GF-D8 (cell line): ENCODE results near the gene YJU2.
"Not testable (repeated sequence)": the region's sequence is repeated elsewhere in the genome, so short reads cannot be mapped to it uniquely, and the experiment has no call there.

Experiments
- DNase-seq: peaks from one replicate; lab custom pipeline; 2025; lab: John Stamatoyannopoulos, UW

The YJU2 gene

DNA sequence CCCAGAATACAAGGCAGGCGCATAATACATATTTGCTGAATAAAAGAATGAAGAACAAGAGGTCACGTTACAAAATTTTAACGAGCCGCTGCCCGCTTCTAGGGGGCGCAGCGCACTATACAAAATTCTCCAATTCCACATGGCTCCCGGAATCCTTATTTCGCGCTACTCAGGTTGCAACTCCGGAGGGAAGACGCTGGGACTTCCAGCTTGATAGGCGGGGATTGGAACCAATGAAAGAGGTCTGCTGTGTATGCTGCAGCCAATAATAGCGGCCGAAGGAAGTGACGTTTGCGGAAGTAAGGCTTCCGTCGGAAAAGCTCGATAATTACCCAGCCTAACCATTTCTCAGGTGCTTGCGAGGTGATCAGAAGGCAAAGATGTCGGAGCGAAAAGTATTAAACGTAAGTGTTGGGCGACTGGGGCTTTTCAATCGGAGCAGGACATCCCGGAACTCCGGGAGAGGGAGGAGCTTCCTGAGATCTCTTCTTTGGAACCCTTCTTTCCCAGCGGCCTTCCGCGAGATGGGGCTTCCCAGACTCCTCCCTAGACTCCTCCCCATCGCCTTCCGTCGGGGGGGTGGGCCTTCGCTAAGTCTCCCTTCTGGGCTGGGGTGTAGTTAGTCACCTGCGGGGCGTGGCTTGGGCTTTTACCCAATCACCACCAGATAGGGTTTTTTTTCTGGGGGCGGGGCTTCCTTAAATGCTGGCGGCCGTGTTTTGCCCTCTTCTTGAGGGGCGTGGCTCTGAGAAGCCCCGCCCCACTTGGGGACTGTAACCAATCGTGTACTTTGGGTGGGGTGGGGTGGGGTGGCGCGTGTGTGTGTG lies at the start of gene YJU2:
Gene YJU2, plus strand, starts transcription at position 314 of the 827 bp plus-strand sequence. Its CDS starts 67 bp downstream, at position 381.
- DNase-seq: peak; percentile 96

DNA sequence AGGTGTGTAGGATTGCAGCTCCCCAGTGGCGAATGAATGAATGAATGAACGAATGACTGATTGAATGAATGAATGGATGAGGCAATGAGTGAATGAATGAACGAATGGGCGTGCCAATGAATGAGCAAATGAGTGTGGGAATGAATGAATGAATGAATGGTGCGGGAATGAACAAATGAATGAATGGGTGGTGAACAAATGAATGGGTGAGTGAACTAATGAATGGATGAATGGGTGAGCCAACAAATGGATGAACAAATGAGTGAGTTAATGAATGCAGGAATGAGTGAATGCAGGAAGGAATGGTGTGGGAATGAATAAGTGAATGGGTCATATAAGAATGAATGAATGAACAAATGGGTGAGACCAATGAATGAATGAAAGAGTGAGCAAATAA lies 49.7 kb upstream of the YJU2 start:
- DNase-seq: no peak

DNA sequence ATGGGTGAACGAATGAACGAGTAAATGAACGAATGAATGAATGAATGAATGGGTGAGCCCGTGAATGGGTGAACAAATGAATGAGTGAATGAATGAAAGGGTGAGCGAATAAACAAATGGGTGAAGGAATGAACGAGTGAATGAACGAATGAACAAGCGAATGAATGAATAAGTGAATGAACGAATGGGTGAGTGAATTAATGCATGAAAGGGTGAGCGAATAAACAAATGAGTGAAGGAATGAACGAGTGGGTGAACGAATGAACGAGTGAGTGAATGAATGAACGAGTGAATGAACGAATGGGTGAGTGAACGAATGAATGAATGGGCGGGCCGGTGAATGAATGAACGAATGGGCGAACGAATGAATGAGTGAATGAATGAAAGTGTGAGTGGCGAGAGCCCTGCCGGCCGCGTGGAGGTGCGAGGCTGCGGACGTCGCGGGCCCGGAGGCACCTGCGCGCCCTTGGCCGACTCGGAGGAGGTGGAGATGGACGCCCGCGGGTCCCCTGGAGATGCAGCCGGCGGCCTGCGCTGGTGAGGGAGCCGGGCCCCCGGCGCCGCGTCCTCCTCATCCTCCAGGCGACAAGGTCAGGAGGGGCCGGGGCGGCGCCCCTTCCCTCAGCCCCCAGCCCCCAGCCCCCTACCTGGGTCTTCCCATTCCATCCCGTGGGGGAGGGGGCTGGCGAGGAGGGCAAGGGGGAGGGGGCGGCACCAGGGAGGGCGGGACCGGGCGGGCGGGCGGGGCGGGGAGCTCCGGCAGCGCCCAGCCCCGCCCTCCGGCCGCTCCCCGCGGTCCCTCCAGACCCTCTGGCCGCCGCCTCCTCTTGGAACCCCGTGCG lies 49.0 kb upstream of the YJU2 start:
- DNase-seq: no peak

DNA sequence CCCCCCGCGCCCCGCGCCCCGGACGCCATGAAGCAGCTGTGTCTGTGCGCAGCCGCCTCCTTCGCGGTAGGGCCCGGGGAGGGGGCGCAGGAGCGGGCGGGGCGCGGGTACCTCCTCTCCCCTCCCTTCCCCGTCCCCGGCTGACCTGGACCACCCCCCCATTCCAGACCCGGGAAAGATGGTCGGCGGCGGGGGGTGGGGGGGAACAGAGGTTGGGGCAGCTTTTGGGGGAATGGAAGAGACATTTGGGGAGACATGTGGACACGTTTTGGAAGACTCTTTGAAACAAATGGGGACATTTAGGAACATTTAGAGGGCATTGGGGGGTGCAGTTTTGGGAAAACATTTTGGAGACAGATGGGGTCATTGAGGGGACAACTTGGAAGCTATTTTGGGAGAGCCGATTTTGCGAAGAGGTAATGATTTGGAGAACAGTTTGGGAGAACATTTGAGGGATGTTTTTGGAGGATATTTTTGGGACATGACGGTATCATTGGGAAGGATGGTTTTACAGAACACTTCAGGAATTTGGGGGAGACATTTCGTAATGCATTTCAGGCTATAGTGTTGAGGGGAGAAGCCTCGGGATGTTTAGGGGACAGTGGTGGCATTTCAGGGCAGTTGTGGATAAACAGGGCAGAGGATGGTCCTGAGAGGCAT lies 48.3 kb upstream of the YJU2 start:
- DNase-seq: no peak

DNA sequence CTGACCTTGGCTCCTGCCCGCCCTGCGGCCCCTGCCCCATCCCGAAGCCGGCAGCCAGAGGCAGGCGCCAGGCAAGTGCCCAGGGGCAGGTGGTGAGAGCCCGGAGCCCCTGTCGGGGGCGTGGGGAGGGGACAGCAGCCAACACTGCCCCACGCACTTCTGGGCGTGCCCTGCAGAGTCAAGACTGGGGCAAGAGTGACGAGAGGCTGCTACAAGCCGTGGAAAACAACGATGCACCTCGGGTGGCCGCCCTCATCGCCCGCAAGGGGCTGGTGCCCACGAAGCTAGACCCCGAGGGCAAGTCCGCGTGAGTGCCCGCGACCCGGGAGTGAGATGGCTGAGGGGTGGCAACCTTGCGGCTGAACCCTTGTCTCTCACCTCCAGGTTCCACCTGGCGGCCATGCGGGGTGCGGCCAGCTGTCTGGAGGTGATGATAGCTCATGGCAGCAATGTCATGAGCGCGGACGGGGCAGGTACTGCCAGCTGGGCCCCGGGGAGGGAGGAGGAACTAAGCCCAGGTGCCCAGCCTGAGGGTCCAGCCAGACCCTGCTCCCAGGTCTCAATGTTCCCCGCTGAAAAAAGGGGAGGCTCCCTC lies 47.1 kb upstream of the YJU2 start:
- DNase-seq: no peak

DNA sequence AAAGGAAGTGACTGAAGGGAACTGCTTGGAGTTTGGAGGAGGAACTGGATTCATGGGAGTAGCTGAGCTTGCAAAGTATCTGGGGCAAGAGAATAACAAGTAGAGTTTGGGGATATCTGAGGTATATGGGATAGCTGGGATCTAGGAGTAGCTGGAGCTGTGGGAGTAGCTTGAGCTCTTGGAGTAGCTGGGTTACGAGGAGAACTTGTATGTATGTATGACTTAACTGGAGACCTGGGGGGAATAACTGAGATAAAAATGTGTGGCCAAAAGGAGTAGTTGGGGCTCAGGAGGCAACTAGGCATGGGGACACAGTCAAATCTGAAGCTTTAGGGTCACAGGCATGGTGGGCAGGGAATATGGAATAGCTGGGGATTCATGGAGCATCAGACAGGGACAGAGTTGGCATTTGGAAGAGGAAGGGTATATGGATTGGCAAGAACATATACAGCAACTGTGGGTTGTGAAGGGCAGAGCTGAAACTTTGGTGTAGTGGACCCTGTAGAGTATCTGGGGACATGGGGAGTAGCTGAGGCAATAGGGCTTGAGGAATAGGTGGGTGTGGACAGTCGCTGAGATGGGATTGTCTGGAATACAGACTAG lies 45.8 kb upstream of the YJU2 start:
- no peak for DNase-seq

DNA sequence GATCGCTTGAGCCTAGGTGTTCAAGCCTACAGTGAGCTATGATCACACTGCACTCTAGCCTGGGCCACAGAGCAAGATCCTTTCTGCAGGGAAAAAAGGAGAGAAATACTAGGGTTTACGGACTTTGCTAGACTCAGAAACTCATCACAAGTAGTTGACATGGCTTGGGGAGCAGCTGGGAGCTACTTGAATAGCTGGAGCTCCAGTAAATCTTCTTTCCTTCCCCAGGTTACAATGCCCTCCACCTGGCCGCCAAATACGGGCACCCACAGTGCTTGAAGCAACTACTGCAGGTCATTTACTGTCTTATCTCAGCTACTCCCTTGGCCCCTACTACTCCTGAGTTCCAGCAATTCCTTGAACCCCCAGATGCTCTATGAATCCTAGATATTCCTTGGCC lies 45.1 kb upstream of the YJU2 start:
- no peak for DNase-seq

DNA sequence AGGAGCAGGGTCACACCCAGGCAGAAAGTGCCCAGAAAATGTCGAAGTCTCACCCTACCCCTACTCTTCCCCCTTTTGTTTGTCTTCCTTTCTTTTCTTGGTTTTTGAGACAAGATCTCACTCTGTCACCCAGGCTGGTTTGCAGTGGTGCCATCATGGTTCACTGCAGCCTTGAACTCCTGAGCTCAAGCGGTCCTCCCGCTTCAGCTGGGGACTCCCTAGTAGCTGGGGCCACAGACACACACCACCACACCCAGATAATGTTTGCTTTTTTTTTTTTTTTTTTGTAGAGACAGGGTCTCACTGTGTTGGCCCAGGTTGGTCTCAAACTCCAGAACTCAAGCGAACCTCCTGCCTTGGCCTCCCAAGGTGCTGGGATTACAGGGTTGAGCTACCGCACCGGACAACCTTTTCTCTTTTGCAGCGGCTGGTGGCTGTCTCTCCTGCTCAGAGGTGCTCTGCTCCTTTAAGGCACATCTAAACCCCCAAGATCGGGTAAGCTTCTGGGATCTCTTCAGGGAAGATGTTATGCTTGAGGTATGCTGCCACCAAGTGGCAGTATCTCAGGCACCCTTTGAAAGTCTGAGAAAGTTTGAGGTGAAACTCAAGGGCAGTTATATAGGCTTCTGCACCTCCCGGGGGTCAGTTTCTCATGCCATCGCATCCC lies 39.9 kb upstream of the YJU2 start:
- DNase-seq: no peak

DNA sequence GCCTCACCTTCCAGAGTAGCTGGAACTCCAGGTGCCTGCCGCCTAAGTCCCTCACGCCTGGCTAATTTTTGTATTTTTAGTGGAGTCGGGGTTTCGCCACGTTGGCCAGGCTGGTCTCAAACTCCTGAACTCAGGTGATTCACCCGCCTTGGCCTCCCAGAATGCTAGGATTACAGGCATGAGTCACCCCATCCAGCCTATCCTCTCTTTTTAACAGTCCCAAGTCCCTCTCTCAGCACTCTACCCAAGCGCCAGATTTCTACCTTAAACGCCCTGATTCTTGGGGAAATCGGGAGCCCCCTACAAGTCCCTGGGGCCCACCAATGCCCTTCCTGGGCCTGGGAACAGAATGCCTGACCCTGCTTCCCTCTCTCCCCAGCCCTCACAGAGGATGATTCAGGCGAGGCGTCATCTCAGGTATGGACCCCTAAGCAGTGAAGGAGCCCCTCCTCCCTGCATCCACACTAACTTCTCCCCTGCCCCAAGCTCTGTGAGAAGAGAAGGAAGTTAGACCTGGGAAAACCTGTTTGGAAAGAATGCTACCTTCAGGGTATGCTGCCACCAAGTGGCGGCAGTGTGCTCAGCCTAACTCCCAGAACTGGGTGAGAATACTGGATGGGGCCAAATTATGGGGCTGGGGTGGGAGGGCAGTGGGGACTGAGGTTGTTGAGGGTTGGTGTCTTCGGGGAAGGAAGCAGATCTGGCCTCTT lies 38.3 kb upstream of the YJU2 start:
- no peak for DNase-seq

DNA sequence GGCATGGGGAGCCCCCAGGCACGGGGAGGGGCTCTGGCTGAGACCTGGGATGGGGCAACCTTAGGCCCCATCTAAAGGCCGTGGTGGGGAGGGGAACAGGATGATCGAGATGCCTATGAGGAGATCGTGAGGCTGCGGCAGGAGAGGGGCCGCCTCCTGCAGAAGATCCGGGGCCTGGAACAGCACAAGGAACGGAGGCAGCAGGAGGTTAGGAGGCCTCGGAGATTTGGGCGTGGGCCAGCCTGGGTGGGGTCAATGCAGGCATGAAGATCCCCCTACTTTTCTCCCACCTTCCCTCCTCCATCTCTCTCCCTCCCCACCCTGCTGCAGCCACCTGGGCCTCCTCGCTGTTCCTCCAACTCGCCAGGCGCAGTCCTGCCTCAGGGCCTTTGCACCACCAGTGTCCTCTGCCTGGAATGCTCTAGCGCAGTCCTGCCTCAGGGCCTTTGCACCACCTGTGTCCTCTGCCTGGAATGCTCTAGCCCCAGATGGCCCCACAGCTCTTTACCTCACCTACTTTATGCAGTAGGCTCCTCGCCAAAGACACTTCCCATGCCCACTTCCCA lies 36.6 kb upstream of the YJU2 start:
- DNase-seq: no peak

DNA sequence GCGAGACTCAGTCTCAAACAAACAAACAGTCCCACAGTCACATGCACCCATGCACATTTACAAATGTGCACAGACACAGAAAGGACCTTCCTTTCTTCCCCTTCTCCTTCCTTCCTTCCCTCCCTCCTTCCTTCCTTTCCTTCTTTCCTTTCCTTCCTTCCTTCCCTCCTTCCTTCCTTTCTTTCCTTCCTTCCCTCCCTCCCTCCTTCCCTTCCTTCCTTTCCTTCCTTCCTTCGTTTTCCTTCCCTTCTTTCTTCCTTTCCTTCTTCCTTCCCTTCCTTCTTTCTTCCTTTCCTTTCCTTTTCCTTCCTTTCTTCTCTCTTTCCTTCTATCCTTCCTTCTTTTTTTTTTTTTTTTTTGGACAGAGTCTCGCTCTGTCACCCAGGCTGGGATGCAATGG lies 33.8 kb upstream of the YJU2 start:
- DNase-seq: no peak

DNA sequence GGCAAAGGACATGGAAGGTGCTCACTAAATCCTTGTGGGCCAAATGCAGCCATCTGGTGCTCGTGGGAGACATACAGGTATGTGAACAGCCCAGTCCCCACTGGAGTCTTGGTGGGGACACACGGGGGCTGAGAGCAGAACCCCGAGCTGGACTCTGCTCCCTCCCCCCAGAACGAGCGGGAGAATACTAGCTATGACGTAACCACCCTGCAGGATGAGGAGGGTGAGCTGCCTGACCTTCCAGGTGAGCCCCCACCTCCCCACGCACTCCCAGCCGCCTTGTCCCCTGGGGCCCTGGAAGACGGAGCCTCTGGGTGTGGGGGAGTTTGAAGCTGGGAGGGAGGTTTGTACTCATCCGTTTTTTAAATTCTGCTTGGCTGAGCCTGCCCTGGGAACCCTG lies 31.1 kb upstream of the YJU2 start:
- no peak for DNase-seq

DNA sequence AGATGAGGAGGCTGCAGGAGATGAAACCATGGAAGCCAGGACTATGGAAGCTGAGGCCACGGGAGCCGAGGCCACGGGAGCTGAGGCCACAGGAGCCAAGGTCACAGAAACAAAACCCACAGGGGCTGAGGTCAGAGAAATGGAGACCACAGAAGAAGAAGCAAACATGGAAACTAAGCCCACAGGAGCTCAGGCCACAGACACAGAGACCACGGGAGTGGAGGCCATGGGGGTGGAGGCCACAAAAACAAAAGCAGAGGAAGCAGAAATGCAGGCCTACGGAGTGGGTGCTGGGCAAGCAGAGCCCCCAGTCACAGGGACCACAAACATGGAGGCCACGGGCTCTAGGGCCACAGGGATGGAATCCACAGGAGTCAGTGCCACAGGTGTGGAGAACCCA lies 30.0 kb upstream of the YJU2 start:
- no peak for DNase-seq

DNA sequence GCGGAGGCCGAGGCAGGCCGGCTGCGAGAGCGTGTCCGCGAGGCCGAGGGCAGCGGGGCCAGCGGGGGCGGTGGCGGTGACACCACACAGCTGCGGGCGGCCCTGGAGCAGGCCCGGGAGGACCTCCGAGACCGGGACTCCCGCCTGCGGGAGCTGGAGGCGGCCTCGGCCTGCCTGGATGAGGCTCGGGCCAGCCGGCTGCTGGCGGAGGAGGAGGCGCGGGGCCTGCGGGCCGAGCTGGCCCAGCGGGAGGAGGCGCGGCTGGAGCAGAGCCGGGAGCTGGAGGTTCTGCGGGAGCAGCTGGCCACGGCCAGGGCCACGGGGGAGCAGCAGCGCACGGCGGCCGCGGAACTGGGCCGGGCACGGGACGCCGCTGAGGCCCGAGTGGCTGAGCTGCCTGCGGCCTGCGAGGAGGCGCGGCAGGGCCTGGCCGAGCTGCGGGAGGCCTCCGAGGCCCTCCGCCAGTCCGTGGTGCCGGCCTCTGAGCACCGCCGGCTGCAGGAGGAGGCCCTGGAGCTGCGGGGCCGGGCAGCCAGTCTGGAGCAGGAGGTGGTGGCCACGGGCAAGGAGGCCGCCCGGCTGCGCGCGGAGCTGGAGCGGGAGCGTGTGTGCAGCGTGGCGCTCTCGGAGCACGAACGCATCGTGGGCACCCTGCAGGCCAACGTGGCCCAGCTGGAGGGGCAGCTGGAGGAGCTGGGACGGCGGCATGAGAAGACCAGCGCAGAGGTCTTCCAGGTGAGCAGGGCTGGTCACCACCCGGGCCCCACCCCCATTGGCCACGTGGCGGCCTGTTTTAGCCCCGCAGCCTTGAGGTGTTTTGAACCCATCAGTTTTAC lies 29.2 kb upstream of the YJU2 start:
- no peak for DNase-seq

DNA sequence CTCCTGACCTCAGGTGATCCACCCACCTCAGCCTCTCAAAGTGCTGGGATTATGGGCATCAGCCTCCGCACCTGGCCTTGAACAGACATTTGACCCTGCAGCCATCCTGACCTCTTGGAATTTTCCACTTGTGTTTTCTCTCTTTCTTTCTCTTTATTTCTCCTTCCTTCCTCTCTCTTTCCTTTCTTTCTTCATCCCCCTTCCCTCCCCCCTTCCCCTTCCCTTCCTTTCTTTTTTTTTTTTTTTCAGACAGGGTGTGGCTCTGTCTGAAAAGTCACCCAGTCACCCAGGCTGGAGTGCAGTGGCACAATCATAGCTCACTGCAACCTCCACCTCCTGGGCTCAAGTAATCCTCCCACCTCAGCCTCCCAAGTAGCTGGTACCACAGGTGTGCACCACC lies 28.4 kb upstream of the YJU2 start:
- not testable (repeated sequence) for DNase-seq

DNA sequence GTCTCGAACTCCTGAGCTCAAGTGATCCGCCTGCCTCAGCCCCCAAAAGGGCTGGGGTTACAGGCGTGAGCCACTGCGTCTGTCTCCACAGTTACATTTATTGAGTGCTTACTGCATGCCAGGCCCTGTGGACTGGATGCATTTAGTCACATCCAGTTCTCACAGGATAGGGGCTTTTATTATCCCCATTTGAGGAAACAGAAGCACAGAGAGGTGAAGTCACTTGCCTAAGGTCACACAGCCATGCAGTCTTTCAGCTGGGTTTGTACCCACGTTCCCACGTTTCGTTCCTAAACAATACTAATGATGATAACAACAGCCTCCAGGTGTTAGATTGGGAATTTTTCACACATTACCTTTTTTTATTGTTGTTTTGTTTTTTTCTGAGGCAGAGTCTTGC lies 26.7 kb upstream of the YJU2 start:
- DNase-seq: no peak

DNA sequence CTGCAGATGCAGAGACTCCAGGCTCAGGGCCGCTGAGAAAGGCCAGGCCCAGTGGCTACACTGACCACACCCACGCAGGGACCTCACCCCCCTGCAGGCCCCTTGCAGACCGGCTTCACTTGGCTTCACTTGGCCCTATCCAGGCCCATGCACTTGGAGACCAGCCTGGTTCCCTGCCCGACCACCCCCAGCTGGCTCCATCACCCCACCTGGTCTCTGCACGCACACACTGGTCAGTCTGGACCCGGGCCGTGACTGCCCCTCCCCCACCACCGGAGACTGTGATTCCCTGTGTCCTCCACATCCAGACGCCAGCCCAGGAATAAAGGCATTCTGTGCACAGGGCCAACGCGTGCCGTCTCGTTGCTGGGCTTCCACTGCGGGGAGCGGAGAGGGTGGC lies 22.4 kb upstream of the YJU2 start:
- DNase-seq: no peak

DNA sequence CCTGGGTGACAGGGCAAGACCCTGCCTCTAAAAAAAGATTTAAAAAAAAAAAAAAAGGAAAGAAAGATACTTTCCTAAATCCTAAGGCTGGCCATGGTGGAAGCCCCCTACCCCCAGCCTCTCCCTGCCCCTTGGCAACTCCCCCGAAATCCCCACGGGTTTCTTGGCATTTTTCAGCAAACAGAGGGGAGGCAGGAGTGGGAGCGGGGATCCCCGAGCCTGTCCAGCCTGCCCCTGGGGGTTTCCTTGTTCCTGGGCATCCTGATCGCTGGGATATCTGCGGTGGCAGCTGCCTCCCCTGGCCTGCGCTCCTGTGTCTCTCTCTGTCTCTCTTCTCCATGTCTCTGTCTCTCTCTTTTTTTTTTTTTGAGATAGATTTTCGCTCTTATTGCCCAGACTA lies 21.0 kb upstream of the YJU2 start:
- DNase-seq: no peak

DNA sequence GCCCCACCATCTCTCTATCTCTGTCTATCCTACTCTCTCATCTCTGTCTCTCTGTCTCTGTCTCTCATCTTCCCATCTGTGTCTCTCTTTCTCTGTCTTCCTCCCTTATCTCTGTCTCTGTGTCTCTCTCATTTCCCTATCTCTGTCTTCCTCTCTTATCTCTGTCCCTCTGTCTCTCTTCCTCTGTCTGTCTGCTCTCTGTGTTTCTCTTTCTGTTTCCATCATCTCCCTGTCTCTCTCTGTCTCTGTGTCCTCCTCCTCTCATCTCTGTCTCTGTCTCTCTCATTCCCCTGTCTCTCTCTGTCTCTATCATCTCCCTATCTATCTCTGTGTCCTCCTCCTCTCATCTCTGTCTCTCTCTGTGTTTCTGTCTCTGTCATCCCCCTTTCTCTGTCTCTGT lies 19.1 kb upstream of the YJU2 start:
- no peak for DNase-seq

DNA sequence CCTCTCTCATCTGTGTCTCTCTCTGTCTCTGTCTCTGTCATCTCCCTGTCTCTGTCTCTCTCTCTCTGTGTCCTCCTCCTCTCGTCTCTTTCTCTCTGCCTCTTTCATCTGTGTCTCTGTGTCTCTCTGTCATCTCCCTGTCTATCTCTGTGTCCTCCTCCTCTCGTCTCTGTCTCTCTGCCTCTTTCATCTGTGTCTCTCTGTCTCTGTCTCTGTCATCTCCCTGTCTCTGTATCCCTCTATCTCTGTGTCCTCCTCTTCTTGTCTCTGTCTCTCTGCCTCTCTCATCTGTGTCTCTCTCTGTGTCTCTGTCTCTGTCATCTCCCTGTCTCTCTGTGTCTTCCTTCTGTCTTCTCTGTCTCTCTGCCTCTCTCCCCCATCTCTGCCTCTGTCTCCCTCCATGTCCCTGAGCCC lies 18.1 kb upstream of the YJU2 start:
- DNase-seq: no peak
